Measurements from ENCODE around the gene TRAF3. TPM values are rescaled to one million over a fixed set of nuclear protein-coding genes. Genes with fewer than 3 reads are reported as not detected.

TRAF3 gene
- total RNA-seq, 1 donor from 2014 or later: 26.3 TPM

DNA sequence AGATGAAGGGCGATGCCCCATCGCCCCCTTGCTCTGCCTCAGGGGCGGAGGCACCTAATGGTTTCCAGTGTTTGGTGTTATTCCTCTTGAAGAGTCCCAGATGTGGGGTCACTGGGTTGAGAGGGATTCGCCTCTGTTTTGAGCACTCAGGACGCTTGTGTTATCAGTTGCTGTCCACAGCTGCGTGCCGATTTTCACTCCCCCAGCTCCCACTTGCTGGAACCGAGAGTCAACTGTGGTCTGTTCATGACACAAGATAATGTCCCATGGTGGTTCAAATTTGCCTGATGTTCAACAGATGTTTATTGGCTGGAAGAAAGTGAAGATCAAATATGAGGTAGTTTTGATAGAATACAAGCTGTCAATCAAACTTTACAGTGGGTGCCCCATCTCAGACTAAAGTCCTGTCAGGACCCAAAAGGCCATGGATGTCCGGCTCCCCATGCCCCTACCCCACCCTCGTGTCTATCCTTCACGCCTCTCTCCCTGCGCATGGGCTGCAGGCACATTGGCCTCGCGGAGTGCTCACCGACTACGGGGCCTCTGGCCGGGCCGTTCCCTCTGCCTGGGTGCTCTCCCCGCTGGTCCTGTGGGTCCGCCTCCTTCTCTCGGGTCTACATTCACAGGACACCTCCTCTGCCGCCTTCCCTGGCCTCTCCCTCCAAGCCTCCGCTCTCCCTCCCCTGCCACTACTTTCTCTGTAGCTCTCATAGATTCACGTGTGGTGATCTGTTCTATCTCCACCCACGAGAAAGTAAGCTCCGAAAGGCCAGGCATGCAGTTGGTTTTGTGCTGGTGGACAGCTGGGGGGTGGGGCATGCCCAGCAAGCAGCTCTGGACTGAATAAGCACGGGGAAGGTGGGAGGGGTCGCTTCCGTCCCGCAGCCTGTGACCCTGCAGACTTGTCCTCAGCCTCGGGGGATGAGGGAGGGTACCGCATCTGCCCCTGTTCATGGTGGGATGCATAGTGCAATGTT is 6.8 kb upstream of the TRAF3 start:
- H3K27ac Mint-ChIP-seq: no peak overlapping the region
- H3K4me1 Mint-ChIP-seq (ENCODE audit: low read depth): peaks cover 2% of the 10 kb centered on the region
- DNase-seq (ENCODE audit: low spot score, unreplicated experiment): no peak
- no peaks in the 10 kb centered on the region for H3K9me3 Mint-ChIP-seq (ENCODE audit: low read depth)
- TF ChIP-seq, protein P1, sequence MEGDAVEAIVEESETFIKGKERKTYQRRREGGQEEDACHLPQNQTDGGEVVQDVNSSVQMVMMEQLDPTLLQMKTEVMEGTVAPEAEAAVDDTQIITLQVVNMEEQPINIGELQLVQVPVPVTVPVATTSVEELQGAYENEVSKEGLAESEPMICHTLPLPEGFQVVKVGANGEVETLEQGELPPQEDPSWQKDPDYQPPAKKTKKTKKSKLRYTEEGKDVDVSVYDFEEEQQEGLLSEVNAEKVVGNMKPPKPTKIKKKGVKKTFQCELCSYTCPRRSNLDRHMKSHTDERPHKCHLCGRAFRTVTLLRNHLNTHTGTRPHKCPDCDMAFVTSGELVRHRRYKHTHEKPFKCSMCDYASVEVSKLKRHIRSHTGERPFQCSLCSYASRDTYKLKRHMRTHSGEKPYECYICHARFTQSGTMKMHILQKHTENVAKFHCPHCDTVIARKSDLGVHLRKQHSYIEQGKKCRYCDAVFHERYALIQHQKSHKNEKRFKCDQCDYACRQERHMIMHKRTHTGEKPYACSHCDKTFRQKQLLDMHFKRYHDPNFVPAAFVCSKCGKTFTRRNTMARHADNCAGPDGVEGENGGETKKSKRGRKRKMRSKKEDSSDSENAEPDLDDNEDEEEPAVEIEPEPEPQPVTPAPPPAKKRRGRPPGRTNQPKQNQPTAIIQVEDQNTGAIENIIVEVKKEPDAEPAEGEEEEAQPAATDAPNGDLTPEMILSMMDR (IDR thresholded peaks at IDR 0.05; ENCODE audit: unreplicated experiment): no peak
- H3K27me3 Mint-ChIP-seq: no peaks in the 10 kb centered on the region
- H3K4me3 Mint-ChIP-seq (ENCODE audit: low read depth): no peak overlapping the region
- H3K36me3 Mint-ChIP-seq (ENCODE audit: insufficient read depth): no peaks in the 10 kb centered on the region

DNA sequence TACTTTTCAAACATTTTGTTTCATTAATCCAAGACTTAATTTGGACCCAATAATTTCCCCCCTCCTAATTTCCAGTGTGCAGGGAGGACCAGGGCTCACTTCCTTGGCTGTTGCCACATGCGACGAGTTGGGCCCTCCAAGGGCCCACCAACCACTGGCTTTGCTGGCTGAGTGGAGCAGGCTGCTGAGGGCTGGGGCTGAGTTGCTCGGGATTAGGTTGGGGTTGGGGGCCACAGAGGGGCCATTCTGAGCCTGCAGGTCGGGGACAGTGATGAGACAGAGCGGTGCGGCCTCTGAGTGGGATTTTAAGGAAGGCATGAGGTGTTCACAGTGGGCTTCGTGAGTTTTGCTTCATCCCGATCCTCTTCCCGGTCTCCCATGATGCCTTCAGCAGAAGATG is 6.1 kb upstream of the TRAF3 start:
- H3K27ac Mint-ChIP-seq: peak overlapping the region; percentile 56
- DNase-seq (ENCODE audit: low spot score, unreplicated experiment): no peak
- H3K36me3 Mint-ChIP-seq (ENCODE audit: insufficient read depth): no peaks in the 10 kb centered on the region
- H3K9me3 Mint-ChIP-seq (ENCODE audit: low read depth): no peaks in the 10 kb centered on the region
- H3K4me3 Mint-ChIP-seq (ENCODE audit: low read depth): no peak overlapping the region
- H3K27me3 Mint-ChIP-seq: no peaks in the 10 kb centered on the region
- TF ChIP-seq, protein P1 (IDR thresholded peaks at IDR 0.05; ENCODE audit: unreplicated experiment): no peak
- H3K4me1 Mint-ChIP-seq (ENCODE audit: low read depth): peaks cover 2% of the 10 kb centered on the region

DNA sequence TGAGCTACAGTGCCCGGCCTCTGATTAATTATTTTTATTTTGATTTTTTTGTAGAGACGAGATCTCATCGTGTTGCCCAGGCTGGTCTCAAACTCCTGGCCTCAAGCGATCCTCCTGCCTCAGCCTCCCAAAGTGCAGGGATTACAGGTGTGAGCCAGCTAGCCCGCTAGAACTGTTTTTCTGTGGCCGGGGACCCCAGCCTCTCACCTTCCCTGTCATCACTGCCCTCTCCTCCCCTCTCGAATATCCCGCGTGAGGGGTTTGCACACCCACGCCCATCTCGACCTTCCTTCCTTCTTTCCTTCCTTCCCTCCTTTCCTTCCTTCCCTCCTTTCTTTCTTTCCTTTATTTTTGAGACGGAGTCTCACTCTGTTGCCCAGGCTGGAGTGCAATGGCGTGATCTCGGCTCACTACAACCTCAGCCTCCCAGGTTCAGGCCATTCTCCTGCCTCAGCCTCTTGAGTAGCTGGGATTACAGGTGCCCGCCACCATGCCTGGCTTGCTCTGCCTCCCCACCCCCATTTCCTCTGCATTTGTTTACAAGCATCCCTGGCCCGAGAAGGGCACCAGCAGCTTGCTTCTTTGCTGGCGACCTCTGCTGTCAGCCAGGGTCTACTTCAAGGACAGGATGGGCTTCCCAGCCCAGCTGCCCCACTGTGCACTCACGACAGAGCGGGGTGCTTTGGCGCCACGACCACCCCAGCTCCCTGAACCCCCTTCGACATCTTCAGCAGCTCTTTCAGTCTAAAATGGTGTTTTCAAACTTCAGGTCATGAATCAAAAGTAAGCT is 4.3 kb upstream of the TRAF3 start:
- DNase-seq (ENCODE audit: low spot score, unreplicated experiment): no peak
- H3K36me3 Mint-ChIP-seq (ENCODE audit: insufficient read depth): no peaks in the 10 kb centered on the region
- H3K27ac Mint-ChIP-seq: no peak overlapping the region
- H3K4me3 Mint-ChIP-seq (ENCODE audit: low read depth): no peak overlapping the region
- no peaks in the 10 kb centered on the region for H3K27me3 Mint-ChIP-seq
- TF ChIP-seq, protein P1 (IDR thresholded peaks at IDR 0.05; ENCODE audit: unreplicated experiment): peak; percentile 43
- H3K9me3 Mint-ChIP-seq (ENCODE audit: low read depth): no peaks in the 10 kb centered on the region
- peaks cover 2% of the 10 kb centered on the region for H3K4me1 Mint-ChIP-seq (ENCODE audit: low read depth)

DNA sequence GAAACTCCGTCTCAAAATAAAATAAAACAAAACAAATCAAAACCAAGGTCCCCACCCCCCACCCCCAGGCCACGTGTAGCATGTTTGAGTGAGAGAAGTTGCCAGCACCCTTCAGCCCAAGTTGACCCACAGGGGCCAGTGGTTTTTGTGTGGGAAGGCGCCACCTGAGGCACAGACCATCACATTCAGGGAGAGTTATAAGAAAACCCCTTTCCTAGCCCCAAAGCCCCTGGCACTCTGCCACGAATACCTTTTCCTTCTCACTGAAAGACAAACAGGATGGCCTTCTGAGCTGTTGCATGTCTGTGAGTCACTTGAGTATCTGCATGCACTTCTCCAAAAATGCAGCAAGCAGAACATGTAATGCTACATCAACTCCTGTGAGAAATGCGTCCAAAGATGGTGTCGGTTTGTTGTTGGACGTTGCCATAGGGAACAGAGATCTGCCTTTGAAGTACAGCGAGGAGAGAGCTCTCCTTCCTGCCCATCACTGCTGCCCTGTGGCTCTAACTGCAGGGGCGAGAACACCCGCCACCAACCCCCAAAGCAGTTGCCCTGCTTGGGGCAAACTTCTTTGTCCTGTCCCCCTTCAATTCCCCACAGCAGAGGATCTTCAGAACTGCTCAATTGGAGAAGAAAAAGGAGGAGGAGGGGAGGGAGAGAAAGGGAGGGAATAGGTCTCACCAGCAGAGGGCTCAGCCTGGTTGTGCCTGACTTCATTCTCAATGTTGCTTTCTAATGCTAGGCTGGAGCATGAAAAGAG is 2.7 kb upstream of the TRAF3 start:
- no peak overlapping the region for H3K4me3 Mint-ChIP-seq (ENCODE audit: low read depth)
- DNase-seq (ENCODE audit: low spot score, unreplicated experiment): no peak
- H3K9me3 Mint-ChIP-seq (ENCODE audit: low read depth): no peaks in the 10 kb centered on the region
- TF ChIP-seq, protein P1 (IDR thresholded peaks at IDR 0.05; ENCODE audit: unreplicated experiment): peak; percentile 71
- peaks cover 15% of the 10 kb centered on the region for H3K4me1 Mint-ChIP-seq (ENCODE audit: low read depth)
- H3K36me3 Mint-ChIP-seq (ENCODE audit: insufficient read depth): no peaks in the 10 kb centered on the region
- H3K27me3 Mint-ChIP-seq: no peaks in the 10 kb centered on the region
- peak overlapping the region; percentile 10 for H3K27ac Mint-ChIP-seq
